ENCODE results near the gene SLC28A3.
A peak's percentile ranks its signal among the peaks of the same experiment; 100 is the strongest.

SLC28A3 gene

GRCh38 chr9:84296146-84296843 lies 44.3 kb downstream of the SLC28A3 start:
- peak; percentile 58 for DNase-seq (ENCODE audit: low spot score)

- no peak for DNase-seq (ENCODE audit: low spot score)
These were observed 46.2 kb downstream of the SLC28A3 start for GRCh38 chr9:84294241-84294950.

GRCh38 chr9:84293001-84293798 lies 47.4 kb downstream of the SLC28A3 start:
- peak; percentile 19 for DNase-seq (ENCODE audit: low spot score)

- DNase-seq (ENCODE audit: low spot score), result no peak
These were observed 55.2 kb downstream of the SLC28A3 start for GRCh38 chr9:84285381-84285780.

- DNase-seq (ENCODE audit: low spot score), result no peak
These were observed 56.6 kb downstream of the SLC28A3 start for GRCh38 chr9:84283946-84284345.

- DNase-seq (ENCODE audit: low spot score), result no peak
These were observed 62.4 kb downstream of the SLC28A3 start for GRCh38 chr9:84278130-84278529.

GRCh38 chr9:84277646-84278045 lies 62.9 kb downstream of the SLC28A3 start:
- no peak for DNase-seq (ENCODE audit: low spot score)

- no peak for DNase-seq (ENCODE audit: low spot score)
These were observed 63.8 kb downstream of the SLC28A3 start for GRCh38 chr9:84276741-84277140.

- DNase-seq (ENCODE audit: low spot score), result no peak
These were observed 68.5 kb downstream of the SLC28A3 start for GRCh38 chr9:84271921-84272556.

GRCh38 chr9:84271531-84271900 lies 69.0 kb downstream of the SLC28A3 start:
- DNase-seq (ENCODE audit: low spot score), result peak; percentile 8

- no peak for DNase-seq (ENCODE audit: low spot score)
These were observed 69.6 kb downstream of the SLC28A3 start for GRCh38 chr9:84270847-84271530.

- no peak for DNase-seq (ENCODE audit: low spot score)
These were observed 74.4 kb downstream of the SLC28A3 start for GRCh38 chr9:84266087-84266561.

GRCh38 chr9:84264307-84265029 lies 76.1 kb downstream of the SLC28A3 start:
- DNase-seq (ENCODE audit: low spot score), result no peak

GRCh38 chr9:84261070-84261746 lies 79.3 kb downstream of the SLC28A3 start:
- DNase-seq (ENCODE audit: low spot score), result peak; percentile 43

GRCh38 chr9:84258371-84258770 lies 82.2 kb downstream of the SLC28A3 start:
- DNase-seq (ENCODE audit: low spot score), result no peak

- DNase-seq (ENCODE audit: low spot score), result no peak
These were observed 84.9 kb downstream of the SLC28A3 start for GRCh38 chr9:84255696-84256095.

- DNase-seq (ENCODE audit: low spot score), result no peak
These were observed 85.6 kb downstream of the SLC28A3 start for GRCh38 chr9:84254972-84255371.

- no peak for DNase-seq (ENCODE audit: low spot score)
These were observed 88.6 kb downstream of the SLC28A3 start for GRCh38 chr9:84251921-84252320.

- DNase-seq (ENCODE audit: low spot score), result no peak
These were observed 98.7 kb downstream of the SLC28A3 start for GRCh38 chr9:84241817-84242373.

GRCh38 chr9:84239343-84239742 lies 101.2 kb downstream of the SLC28A3 start:
- no peak for DNase-seq (ENCODE audit: low spot score)
